Right lung (tissue), 5 donors: ENCODE results near the gene CASR. TPM values are rescaled to one million over a fixed set of nuclear protein-coding genes. Genes with fewer than 3 reads are reported as not detected.

ENCODE experiments used
- DNase-seq, 2 donors: peaks; one replicate each; pipeline ENCODE4 v3.0.0-alpha.2; 2013
- polyA plus RNA-seq, 5 donors: library from polyadenylated mRNA; unstranded; fragments of 120-200 nt; gene quantifications; one replicate each; pipeline versions ENCODE4 v1.2.1 to v1.2.3, GENCODE V29; 2013; ENCODE audit warnings: inconsistent platforms in 1 of 5, low replicate concordance in 1 of 5; ENCODE audit not compliant: insufficient read length in 5 of 5, insufficient read depth in 1 of 5

Gene CASR
- polyA plus RNA-seq, 5 donors, result 0.01 to 0.13 (median 0.01) TPM; not detected in 2

GRCh38 chr3:122258757-122259371, 75.4 kb downstream of the CASR start:
- DNase-seq, result peak; percentile 21 to 29

- peak in 1 of 2 donors; percentile 7 for DNase-seq
Measured at GRCh38 chr3:122260206-122260605, 76.7 kb downstream of the CASR start.

GRCh38 chr3:122263058-122263457, 79.6 kb downstream of the CASR start:
- DNase-seq, result no peak

GRCh38 chr3:122263974-122264588, 80.6 kb downstream of the CASR start:
- DNase-seq, result no peak

GRCh38 chr3:122265957-122266356, 82.5 kb downstream of the CASR start:
- DNase-seq, result no peak

GRCh38 chr3:122268257-122269024, 85.0 kb downstream of the CASR start:
- no peak for DNase-seq

- DNase-seq, result no peak
Measured at GRCh38 chr3:122269045-122269444, 85.6 kb downstream of the CASR start.

GRCh38 chr3:122271246-122271898, 87.9 kb downstream of the CASR start:
- no peak for DNase-seq

- DNase-seq, result no peak
Measured at GRCh38 chr3:122272879-122273278, 89.4 kb downstream of the CASR start.

- DNase-seq, result no peak
Measured at GRCh38 chr3:122273498-122273897, 90.0 kb downstream of the CASR start.

- DNase-seq, result no peak
Measured at GRCh38 chr3:122281891-122282290, 98.4 kb downstream of the CASR start.

- DNase-seq, result no peak
Measured at GRCh38 chr3:122283796-122284445, 100.5 kb downstream of the CASR start.

- DNase-seq, result no peak
Measured at GRCh38 chr3:122284486-122284885, 101.0 kb downstream of the CASR start.

- peak in 1 of 2 donors; percentile 23 for DNase-seq
Measured at GRCh38 chr3:122294359-122294758, 110.9 kb downstream of the CASR start.

- DNase-seq, result no peak
Measured at GRCh38 chr3:122295266-122296062, 112.0 kb downstream of the CASR start.

GRCh38 chr3:122298239-122298638, 114.8 kb downstream of the CASR start:
- no peak for DNase-seq

GRCh38 chr3:122299215-122299614, 115.7 kb downstream of the CASR start:
- DNase-seq, result no peak

GRCh38 chr3:122299872-122300460, 116.5 kb downstream of the CASR start:
- no peak for DNase-seq

GRCh38 chr3:122301063-122301462, 117.6 kb downstream of the CASR start:
- DNase-seq, result no peak

GRCh38 chr3:122305818-122306621, 122.6 kb downstream of the CASR start:
- DNase-seq, result no peak
